ENCODE measurements around the gene MLPH. TPM values are rescaled to one million over a fixed set of nuclear protein-coding genes. Genes with fewer than 3 reads are reported as not detected.

MLPH gene
- total and polyA plus RNA-seq, 10 donors = 0.09 to 1.4 (median 0.35) TPM; not detected in 3

DNA sequence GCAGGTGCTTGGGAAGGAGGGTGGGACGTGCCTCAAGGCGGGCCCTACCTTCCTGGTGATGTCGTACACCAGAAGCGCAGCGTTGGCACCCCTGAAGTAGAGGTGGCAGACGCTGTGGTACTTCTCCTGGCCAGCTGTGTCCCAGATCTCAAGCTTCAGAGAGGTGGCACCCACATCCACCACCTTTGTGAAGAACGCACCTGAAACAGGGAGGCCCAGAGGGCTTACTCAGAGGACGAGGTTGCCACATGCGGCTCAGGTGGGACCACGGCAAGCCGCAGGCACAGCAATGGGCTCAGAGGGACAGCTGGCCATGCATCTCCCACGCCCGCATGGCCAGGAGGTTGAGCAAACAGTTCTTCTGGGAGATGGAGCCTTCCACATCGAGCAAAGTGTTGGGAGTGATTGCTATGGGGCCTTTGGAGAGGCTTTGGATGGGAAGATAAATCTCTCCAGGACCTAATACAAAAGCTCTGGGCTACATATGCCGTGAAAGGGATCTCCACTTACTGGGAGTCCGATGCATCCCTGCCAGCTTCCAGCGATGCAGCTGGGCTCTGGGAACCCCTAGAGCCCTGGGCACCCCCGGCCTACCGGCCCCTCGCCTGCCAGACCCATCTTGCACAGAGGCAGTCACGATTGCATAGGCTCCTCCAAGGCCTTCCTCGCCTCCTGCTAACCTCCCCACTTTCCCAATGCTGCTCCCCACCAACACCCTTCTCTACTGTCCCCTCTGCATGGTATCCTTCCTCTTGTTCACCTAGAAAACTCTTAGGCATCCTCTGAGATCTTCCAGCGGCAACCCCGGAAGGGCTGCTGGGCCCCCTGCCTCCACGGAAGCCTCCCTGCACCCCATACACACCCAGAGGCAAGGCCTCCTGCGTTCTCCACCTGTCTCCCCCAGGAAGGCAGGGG, 91.2 kb downstream of the MLPH start:
- WGBS, 5 donors = 90 to 95% (median 92%) methylated on average over 17 to 26 of the region's 26 CpGs
- peak; percentile 70 for DNase-seq
- Histone ChIP-seq H3K9me3 (no peaks in the 10 kb centered on the region), H3K27me3 (replicated peaks in 1 of 7) (peaks cover 0 to 22% (median 0%) of the 10 kb centered on the region in 7 donors), H3K27ac (no peak overlapping the region), H3K4me3 (no peak overlapping the region), H3K36me3 (no peaks in the 10 kb centered on the region), H3K4me1 (peaks cover 0 to 14% (median 7%) of the 10 kb centered on the region in 6 donors)
- TF ChIP-seq POLR2AphosphoS5 (IDR thresholded peaks at IDR 0.05) (no peak), POLR2A (IDR thresholded peaks at IDR 0.05) (no peak)
- TF ChIP-seq, protein P1, sequence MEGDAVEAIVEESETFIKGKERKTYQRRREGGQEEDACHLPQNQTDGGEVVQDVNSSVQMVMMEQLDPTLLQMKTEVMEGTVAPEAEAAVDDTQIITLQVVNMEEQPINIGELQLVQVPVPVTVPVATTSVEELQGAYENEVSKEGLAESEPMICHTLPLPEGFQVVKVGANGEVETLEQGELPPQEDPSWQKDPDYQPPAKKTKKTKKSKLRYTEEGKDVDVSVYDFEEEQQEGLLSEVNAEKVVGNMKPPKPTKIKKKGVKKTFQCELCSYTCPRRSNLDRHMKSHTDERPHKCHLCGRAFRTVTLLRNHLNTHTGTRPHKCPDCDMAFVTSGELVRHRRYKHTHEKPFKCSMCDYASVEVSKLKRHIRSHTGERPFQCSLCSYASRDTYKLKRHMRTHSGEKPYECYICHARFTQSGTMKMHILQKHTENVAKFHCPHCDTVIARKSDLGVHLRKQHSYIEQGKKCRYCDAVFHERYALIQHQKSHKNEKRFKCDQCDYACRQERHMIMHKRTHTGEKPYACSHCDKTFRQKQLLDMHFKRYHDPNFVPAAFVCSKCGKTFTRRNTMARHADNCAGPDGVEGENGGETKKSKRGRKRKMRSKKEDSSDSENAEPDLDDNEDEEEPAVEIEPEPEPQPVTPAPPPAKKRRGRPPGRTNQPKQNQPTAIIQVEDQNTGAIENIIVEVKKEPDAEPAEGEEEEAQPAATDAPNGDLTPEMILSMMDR (IDR thresholded peaks at IDR 0.05 in 8 of 11, conservative IDR thresholded peaks at IDR 0.05 in 3 of 11) = no peak
- intact Hi-C loops (cut with DNase I; ENCODE audit: low total_unique reads) = loop anchor here (10.0 kb wide), 1 partner anchor 423 kb away; no protein-coding TSS in a partner anchor

DNA sequence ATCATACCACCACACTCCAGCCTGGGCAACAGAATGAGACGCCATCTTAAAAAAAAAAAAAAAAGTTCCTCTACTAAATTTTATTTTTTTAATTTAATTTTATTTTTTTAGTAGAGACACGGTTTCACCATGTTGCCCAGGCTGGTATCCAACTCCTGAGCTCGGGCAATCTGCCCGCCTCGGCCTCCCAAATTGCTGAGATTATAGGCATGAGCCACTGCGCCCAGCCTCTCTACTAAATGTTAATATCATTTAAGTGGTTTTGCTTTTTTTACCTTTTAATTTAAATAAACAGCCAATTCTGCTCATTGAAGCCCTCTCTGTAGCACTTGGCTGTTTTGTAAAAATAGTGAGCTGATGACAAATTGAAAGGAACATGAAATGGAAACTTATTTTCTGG, 94.3 kb downstream of the MLPH start:
- Histone ChIP-seq H3K4me3 (no peak overlapping the region), H3K9me3 (no peaks in the 10 kb centered on the region), H3K36me3 (no peaks in the 10 kb centered on the region), H3K4me1 (peaks cover 0 to 23% (median 11%) of the 10 kb centered on the region in 6 donors), H3K27me3 (replicated peaks in 1 of 7) (peaks cover 0 to 12% (median 0%) of the 10 kb centered on the region in 7 donors), H3K27ac (no peak overlapping the region)
- intact Hi-C loops (cut with DNase I; ENCODE audit: low total_unique reads) = loop anchor here (10.0 kb wide), 1 partner anchor 163 kb away; no protein-coding TSS in a partner anchor
- no peak for TF ChIP-seq POLR2A (IDR thresholded peaks at IDR 0.05)
- TF ChIP-seq, protein P1 (IDR thresholded peaks at IDR 0.05 in 8 of 11, conservative IDR thresholded peaks at IDR 0.05 in 3 of 11) = no peak
- no peak for TF ChIP-seq POLR2AphosphoS5 (IDR thresholded peaks at IDR 0.05)
- DNase-seq = no peak
- WGBS, 5 donors = 77 to 88% (median 82%) methylated on average over 6 of the region's 6 CpGs

DNA sequence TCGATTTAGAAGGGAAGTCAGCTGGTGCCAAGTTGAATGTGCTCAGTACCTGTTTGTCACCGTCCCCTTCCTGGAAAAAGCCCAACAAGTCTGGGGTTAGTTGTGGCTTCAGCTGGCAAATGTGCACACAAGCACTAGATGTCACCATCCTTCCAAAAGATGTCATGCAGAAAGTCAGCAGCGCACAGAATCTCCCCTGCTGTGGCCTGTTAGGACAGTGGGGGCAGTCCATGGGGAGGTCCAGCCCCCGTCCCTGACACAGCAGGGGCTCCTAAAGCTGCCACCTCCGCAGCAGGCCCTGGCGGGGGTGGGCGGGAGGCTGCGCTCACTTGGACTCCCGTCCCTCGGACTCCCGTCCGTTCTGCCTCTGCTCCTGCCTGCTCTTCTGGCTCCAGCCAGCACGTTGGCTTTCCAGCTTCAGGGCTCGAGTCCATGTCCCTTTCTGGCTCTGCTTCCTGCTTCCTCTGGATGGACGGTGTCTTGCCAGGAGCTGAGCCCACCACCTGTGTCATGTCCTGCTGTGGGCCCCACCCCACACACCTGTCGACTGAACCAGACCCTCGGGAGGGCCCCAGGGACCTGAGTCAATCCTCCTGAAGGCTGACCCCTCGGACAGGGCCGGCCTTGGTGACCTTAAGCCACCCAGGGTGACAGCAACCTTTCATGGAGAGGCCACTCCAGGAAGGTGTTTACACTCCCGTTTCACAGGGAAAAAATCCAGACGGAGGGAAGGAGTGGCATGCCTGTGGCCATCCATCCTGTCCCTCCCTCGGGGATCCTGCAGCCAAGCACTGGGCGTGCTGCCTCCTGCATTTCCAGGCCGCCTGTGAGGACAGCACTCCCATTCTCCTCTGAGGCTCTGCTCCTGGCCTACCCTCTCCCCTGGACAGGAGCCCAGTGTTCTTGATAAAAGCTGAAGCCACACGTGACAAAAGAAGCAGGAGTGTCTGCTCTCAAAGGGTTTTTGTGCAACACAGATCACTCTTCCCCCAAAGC, 95.0 kb downstream of the MLPH start:
- Histone ChIP-seq H3K36me3 (no peaks in the 10 kb centered on the region), H3K4me1 (peaks cover 0 to 23% (median 11%) of the 10 kb centered on the region in 6 donors), H3K9me3 (no peaks in the 10 kb centered on the region), H3K27me3 (replicated peaks in 1 of 7) (peaks cover 0 to 12% (median 0%) of the 10 kb centered on the region in 7 donors), H3K27ac (peak overlapping the region in 4 of 8 donors; percentile 12 to 54 (median 30)), H3K4me3 (peak overlapping the region in 1 of 8 donors; percentile 29)
- DNase-seq = no peak
- intact Hi-C loops (cut with DNase I; ENCODE audit: low total_unique reads) = loop anchor here (10.0 kb wide), 1 partner anchor 163 kb away; no protein-coding TSS in a partner anchor
- 32 to 64% (median 48%) methylated on average over 11 to 25 of the region's 25 CpGs for WGBS, 5 donors
- no peak for TF ChIP-seq POLR2A (IDR thresholded peaks at IDR 0.05)
- TF ChIP-seq POLR2AphosphoS5 (IDR thresholded peaks at IDR 0.05) = peak; percentile 28 to 46 (median 43)
- TF ChIP-seq, protein P1 (IDR thresholded peaks at IDR 0.05 in 8 of 11, conservative IDR thresholded peaks at IDR 0.05 in 3 of 11) = peak in 10 of 11 experiments; percentile 17 to 58 (median 48)
